T-helper 22 cell (primary cell): ENCODE measurements around the gene JMJD1C.
"Not testable (repeated sequence)": the region's sequence is repeated elsewhere in the genome, so short reads cannot be mapped to it uniquely, and the experiment has no call there.

Experiments
- DNase-seq: peaks from one replicate; pipeline ENCODE4 v3.0.0-alpha.2; 2020; ENCODE audit warnings: low read depth

The JMJD1C gene

GRCh38 chr10:63352976-63353375 is 112.8 kb downstream of the JMJD1C start:
- DNase-seq, result no peak

GRCh38 chr10:63348245-63348850 is 117.4 kb downstream of the JMJD1C start:
- DNase-seq, result no peak

- DNase-seq, result no peak
These were observed 119.7 kb downstream of the JMJD1C start for GRCh38 chr10:63346015-63346441.

GRCh38 chr10:63344269-63344668 is 121.5 kb downstream of the JMJD1C start:
- DNase-seq, result no peak

GRCh38 chr10:63343476-63343875 is 122.3 kb downstream of the JMJD1C start:
- no peak for DNase-seq

- DNase-seq, result not testable (repeated sequence)
These were observed 126.1 kb downstream of the JMJD1C start for GRCh38 chr10:63339640-63340039.

GRCh38 chr10:63337455-63338251 is 128.1 kb downstream of the JMJD1C start:
- no peak for DNase-seq

GRCh38 chr10:63331586-63331985 is 134.2 kb downstream of the JMJD1C start:
- no peak for DNase-seq

- no peak for DNase-seq
These were observed 141.3 kb downstream of the JMJD1C start for GRCh38 chr10:63324495-63324854.

- no peak for DNase-seq
These were observed 141.9 kb downstream of the JMJD1C start for GRCh38 chr10:63323701-63324494.

GRCh38 chr10:63320683-63321082 is 145.1 kb downstream of the JMJD1C start:
- no peak for DNase-seq

- no peak for DNase-seq
These were observed 146.5 kb downstream of the JMJD1C start for GRCh38 chr10:63319231-63319630.

GRCh38 chr10:63318491-63318890 is 147.3 kb downstream of the JMJD1C start:
- no peak for DNase-seq

GRCh38 chr10:63314020-63314419 is 151.8 kb downstream of the JMJD1C start:
- no peak for DNase-seq

- no peak for DNase-seq
These were observed 152.6 kb downstream of the JMJD1C start for GRCh38 chr10:63313066-63313717.

- DNase-seq, result no peak
These were observed 157.1 kb downstream of the JMJD1C start for GRCh38 chr10:63308628-63309027.

GRCh38 chr10:63304146-63304545 is 161.6 kb downstream of the JMJD1C start:
- DNase-seq, result no peak

- no peak for DNase-seq
These were observed 165.0 kb downstream of the JMJD1C start for GRCh38 chr10:63300801-63301200.

- DNase-seq, result no peak
These were observed 167.8 kb downstream of the JMJD1C start for GRCh38 chr10:63297941-63298340.

- DNase-seq, result no peak
These were observed 171.0 kb downstream of the JMJD1C start for GRCh38 chr10:63294781-63295180.

GRCh38 chr10:63292847-63293246 is 172.9 kb downstream of the JMJD1C start:
- DNase-seq, result not testable (repeated sequence)

- no peak for DNase-seq
These were observed 177.6 kb downstream of the JMJD1C start for GRCh38 chr10:63288170-63288569.
